ENCODE results near the gene SHD. TPM values are rescaled to one million over a fixed set of nuclear protein-coding genes. Genes with fewer than 3 reads are reported as not detected.
"Not testable (repeated sequence)": the region's sequence is repeated elsewhere in the genome, so short reads cannot be mapped to it uniquely, and the experiment has no call there.

The SHD gene
- total RNA-seq, 4 donors from 2014 or later, result not detected

DNA sequence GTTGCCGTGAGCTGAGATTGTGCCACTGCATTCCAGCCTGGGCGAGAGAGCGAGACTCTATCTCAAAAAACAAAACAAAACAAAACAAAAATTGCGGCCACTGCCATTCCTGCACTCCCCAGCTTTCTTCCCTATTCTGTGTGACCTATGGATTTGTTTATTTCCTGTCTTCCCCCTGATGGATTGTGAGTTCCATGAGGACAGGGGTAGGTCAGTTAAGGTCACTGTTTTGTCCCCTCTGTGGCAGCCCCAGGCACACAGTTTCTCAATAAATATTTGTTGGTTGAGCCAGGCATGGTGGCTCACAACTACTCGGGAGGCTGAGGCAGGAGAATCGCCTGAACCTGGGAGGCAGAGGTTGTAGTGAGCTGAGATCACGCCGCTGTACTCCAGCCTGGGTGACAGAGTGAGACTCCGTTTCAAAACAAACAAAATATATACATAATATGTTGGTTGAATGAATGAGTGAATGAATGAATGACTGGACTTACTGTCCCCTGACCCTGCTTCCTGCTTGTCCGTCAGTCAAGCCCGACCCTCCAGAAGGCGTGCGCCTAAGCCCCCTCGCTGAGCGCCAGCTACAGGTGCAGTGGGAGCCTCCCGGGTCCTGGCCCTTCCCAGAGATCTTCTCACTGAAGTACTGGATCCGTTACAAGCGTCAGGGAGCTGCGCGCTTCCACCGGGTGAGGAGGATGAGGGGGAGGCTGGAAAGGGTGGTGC lies 44.8 kb upstream of the SHD start:
- no peak for TF ChIP-seq POLR2A (IDR thresholded peaks at IDR 0.05)
- no peak for TF ChIP-seq EP300 (IDR thresholded peaks at IDR 0.05)
- TF ChIP-seq, protein P1, sequence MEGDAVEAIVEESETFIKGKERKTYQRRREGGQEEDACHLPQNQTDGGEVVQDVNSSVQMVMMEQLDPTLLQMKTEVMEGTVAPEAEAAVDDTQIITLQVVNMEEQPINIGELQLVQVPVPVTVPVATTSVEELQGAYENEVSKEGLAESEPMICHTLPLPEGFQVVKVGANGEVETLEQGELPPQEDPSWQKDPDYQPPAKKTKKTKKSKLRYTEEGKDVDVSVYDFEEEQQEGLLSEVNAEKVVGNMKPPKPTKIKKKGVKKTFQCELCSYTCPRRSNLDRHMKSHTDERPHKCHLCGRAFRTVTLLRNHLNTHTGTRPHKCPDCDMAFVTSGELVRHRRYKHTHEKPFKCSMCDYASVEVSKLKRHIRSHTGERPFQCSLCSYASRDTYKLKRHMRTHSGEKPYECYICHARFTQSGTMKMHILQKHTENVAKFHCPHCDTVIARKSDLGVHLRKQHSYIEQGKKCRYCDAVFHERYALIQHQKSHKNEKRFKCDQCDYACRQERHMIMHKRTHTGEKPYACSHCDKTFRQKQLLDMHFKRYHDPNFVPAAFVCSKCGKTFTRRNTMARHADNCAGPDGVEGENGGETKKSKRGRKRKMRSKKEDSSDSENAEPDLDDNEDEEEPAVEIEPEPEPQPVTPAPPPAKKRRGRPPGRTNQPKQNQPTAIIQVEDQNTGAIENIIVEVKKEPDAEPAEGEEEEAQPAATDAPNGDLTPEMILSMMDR (IDR thresholded peaks at IDR 0.05), result no peak
- TF ChIP-seq POLR2AphosphoS5 (IDR thresholded peaks at IDR 0.05), result no peak
- Histone ChIP-seq H3K36me3 (no peaks in the 10 kb centered on the region), H3K4me1 (no peaks in the 10 kb centered on the region), H3K27me3 (peaks cover 95% of the 10 kb centered on the region), H3K4me3 (no peak overlapping the region), H3K9me3 (no peaks in the 10 kb centered on the region), H3K27ac (no peak overlapping the region)
- 38 to 46% methylated on average over 7 to 15 of the region's 21 CpGs for WGBS, 2 donors (ENCODE audit: low coverage in 1 of 2)
- no peak for ATAC-seq

DNA sequence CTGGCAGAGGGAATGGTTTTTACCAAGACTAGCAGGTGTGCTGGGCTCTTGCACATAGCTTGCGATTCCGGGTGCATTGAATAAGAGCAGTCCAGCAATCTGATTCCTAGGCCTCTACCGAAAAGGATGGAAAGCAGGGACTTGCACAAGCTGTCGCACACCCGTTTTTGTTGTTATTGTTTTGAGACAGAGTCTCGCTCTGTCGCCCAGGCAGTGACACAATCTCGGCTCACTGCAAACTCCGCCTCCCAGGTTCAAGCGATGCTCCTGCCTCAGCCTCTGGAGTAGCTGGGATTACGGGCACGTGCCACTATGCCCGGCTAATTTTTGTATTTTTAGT lies 44.2 kb upstream of the SHD start:
- Histone ChIP-seq H3K27ac (no peak overlapping the region), H3K4me3 (no peak overlapping the region), H3K9me3 (no peaks in the 10 kb centered on the region), H3K36me3 (no peaks in the 10 kb centered on the region), H3K4me1 (no peaks in the 10 kb centered on the region), H3K27me3 (peaks cover 95% of the 10 kb centered on the region)
- WGBS, 2 donors (ENCODE audit: low coverage in 1 of 2), result 20% methylated on average over 1 of the region's 13 CpGs; no CpG with 5 or more reads in 1 of the 2 donors
- no peak for TF ChIP-seq POLR2AphosphoS5 (IDR thresholded peaks at IDR 0.05)
- no peak for ATAC-seq

DNA sequence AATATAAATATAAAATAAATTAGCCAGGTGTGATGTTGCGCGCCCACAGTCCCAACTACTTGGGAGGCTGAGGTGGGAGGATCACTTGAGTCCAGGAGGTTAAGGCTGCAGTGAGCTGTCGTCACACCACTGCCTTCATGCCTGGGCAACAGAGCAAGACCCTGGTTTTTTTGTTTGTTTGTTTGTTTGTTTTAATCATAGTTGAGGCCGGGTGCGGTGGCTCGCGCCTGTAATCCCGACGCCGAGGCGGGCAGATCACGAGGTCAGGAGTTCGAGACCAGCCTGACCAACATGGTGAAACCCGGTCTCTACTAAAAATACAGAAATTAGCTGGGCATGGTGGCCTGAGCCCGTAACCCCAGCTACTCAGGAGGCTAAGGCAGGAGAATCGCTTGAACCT lies 41.6 kb upstream of the SHD start:
- 68 to 84% methylated on average over 4 to 7 of the region's 16 CpGs for WGBS, 2 donors (ENCODE audit: low coverage in 1 of 2)

DNA sequence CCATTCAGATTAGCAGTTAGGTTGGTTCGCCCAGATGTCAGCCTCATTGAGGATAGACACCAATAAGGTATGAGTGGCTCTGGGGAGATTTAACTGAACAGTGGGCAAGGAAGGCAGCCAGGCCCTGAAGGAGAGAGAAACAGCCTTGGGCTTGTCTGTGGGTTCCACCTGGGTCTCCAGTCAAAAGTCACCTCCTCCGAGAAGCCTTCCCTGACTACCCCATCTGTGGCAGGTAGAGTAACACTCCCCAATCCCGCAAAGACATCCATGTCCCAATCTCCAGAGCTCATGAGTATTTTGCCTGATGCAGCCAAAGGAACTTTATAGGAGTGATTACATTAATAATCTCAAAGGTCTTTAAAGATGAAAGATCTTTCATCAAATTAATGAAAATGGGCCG lies 40.2 kb upstream of the SHD start:
- no peak overlapping the region for H3K27ac ChIP-seq
- TF ChIP-seq, protein P1 (IDR thresholded peaks at IDR 0.05), result no peak
- TF ChIP-seq EP300 (IDR thresholded peaks at IDR 0.05) (no peak), POLR2AphosphoS5 (IDR thresholded peaks at IDR 0.05) (no peak), POLR2A (IDR thresholded peaks at IDR 0.05) (no peak)
- H3K36me3 ChIP-seq, result no peaks in the 10 kb centered on the region
- 89 to 92% methylated on average over 2 to 4 of the region's 4 CpGs for WGBS, 2 donors (ENCODE audit: low coverage in 1 of 2)
- peaks cover 77% of the 10 kb centered on the region for H3K27me3 ChIP-seq
- no peaks in the 10 kb centered on the region for H3K4me1 ChIP-seq
- H3K4me3 ChIP-seq, result no peak overlapping the region
- H3K9me3 ChIP-seq, result peaks cover 0 to 16% (median 0%) of the 10 kb centered on the region in 3 donors
- ATAC-seq, result no peak

More for the DNA sequence above, 41.6 kb upstream of the SHD start:
- Histone ChIP-seq H3K9me3 (peaks cover 0 to 16% (median 0%) of the 10 kb centered on the region in 3 donors), H3K27me3 (peaks cover 90% of the 10 kb centered on the region)
- H3K27ac ChIP-seq, ATAC-seq, H3K36me3 ChIP-seq, H3K4me3 ChIP-seq, H3K4me1 ChIP-seq: not testable (repeated sequence)

DNA sequence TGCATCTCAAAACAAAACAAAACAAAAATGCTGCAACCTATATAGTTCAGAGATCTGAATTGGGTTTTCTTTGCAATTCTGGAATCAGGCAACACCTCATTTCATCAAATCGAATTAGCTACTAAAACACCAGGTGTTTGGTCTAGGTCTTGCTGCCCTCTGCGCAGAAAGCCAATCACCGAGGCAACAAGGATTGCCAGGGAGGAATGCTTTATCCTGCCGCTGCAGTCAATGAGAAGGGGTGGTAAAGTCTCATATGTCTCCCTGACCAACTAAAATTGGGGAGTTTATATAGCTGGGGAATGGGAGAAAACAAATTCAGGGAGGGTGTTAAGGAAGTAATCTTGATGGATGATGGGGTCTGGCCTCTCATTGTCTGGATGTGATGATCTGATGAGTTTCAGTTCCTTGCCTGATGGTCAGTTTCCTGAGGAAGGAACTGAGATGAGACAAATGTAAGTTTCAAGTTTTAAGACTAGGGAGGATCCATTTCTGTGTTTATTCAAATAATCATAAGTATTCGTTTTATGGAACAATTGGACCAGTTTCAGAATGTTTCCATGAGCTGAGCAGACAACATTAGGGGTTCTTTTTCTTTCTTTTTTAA lies 37.1 kb upstream of the SHD start:
- Histone ChIP-seq H3K9me3 (peaks cover 0 to 16% (median 0%) of the 10 kb centered on the region in 3 donors), H3K36me3 (no peaks in the 10 kb centered on the region), H3K27ac (no peak overlapping the region), H3K27me3 (peaks cover 48% of the 10 kb centered on the region), H3K4me1 (peaks cover 0 to 9% (median 0%) of the 10 kb centered on the region in 3 donors), H3K4me3 (no peak overlapping the region)
- 70 to 81% methylated on average over 5 of the region's 5 CpGs for WGBS, 2 donors (ENCODE audit: low coverage in 1 of 2)
- TF ChIP-seq, protein P1 (IDR thresholded peaks at IDR 0.05), result no peak
- TF ChIP-seq EP300 (IDR thresholded peaks at IDR 0.05) (no peak), POLR2A (IDR thresholded peaks at IDR 0.05) (no peak), POLR2AphosphoS5 (IDR thresholded peaks at IDR 0.05) (no peak)
- ATAC-seq, result no peak

DNA sequence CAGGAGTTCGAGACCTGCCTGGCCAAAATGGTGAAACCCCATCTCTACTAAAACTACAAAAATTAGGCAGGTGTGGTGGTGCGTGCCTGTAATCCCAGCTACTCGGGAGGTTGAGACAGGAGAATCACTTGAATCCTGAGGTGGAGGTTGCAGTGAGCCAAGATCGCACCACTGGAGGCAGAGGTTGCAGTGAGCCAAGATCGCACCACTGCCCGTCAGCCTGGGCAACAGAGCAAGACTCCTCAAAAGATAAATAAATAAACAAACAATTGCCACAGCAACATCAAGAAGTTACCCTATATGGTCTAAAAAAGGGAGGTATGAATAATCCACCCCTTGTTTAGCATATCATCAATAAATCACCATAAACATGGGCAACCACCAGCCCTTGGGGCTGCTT lies 33.1 kb upstream of the SHD start:
- Histone ChIP-seq H3K9me3 (peaks cover 0 to 16% (median 0%) of the 10 kb centered on the region in 3 donors), H3K4me1 (peaks cover 0 to 20% (median 0%) of the 10 kb centered on the region in 3 donors), H3K27ac (peak overlapping the region in 1 of 4 donors; percentile 96), H3K27me3 (peaks cover 12% of the 10 kb centered on the region), H3K36me3 (peaks cover 0 to 25% of the 10 kb centered on the region in 2 donors)
- 97% methylated on average over 4 of the region's 6 CpGs; no CpG with 5 or more reads in 1 of the 2 donors for WGBS, 2 donors (ENCODE audit: low coverage in 1 of 2)
- not testable (repeated sequence) for H3K4me3 ChIP-seq, ATAC-seq
